ENCODE data around the gene CFAP74.

- TF ChIP-seq CTCF (IDR thresholded peaks at IDR 0.05) (no peak), POLR2A (IDR thresholded peaks at IDR 0.05) (no peak)
Observed at GRCh38 chr1:1997576-1997975, 6.0 kb downstream of the CFAP74 start.
